HG03045 (cell line): Measurements from ENCODE around the gene NCOA1.
"Not testable (repeated sequence)": the region's sequence is repeated elsewhere in the genome, so short reads cannot be mapped to it uniquely, and the experiment has no call there.

Source experiments
- ATAC-seq: cut with Tn5 transposase; IDR thresholded peaks from one replicate; pipeline ENCODE4 v1.9.1; 2021; ENCODE audit warnings: mild to moderate bottlenecking, moderate library complexity; ENCODE audit not compliant: unreplicated experiment

Gene NCOA1

GRCh38 chr2:24571828-24572442 is 80.9 kb downstream of the NCOA1 start:
- ATAC-seq, result no peak

GRCh38 chr2:24576146-24576545 is 85.1 kb downstream of the NCOA1 start:
- ATAC-seq, result no peak

- no peak for ATAC-seq
Measured at GRCh38 chr2:24576617-24577016, 85.6 kb downstream of the NCOA1 start.

- peak; percentile 58 for ATAC-seq
Measured at GRCh38 chr2:24577481-24577880, 86.4 kb downstream of the NCOA1 start.

- no peak for ATAC-seq
Measured at GRCh38 chr2:24579053-24579803, 88.2 kb downstream of the NCOA1 start.

GRCh38 chr2:24580561-24580960 is 89.5 kb downstream of the NCOA1 start:
- ATAC-seq, result no peak

- not testable (repeated sequence) for ATAC-seq
Measured at GRCh38 chr2:24581971-24582370, 90.9 kb downstream of the NCOA1 start.

GRCh38 chr2:24586955-24587354 is 95.9 kb downstream of the NCOA1 start:
- peak; percentile 59 for ATAC-seq

- no peak for ATAC-seq
Measured at GRCh38 chr2:24588294-24588693, 97.2 kb downstream of the NCOA1 start.

- no peak for ATAC-seq
Measured at GRCh38 chr2:24592441-24593100, 101.5 kb downstream of the NCOA1 start.

GRCh38 chr2:24594283-24594682 is 103.2 kb downstream of the NCOA1 start:
- no peak for ATAC-seq

GRCh38 chr2:24597181-24597870 is 106.3 kb downstream of the NCOA1 start:
- ATAC-seq, result no peak

GRCh38 chr2:24600140-24600539 is 109.1 kb downstream of the NCOA1 start:
- ATAC-seq, result not testable (repeated sequence)

- no peak for ATAC-seq
Measured at GRCh38 chr2:24611631-24612030, 120.6 kb downstream of the NCOA1 start.

- ATAC-seq, result no peak
Measured at GRCh38 chr2:24613154-24613814, 122.2 kb downstream of the NCOA1 start.

GRCh38 chr2:24616616-24617015 is 125.6 kb downstream of the NCOA1 start:
- no peak for ATAC-seq

- no peak for ATAC-seq
Measured at GRCh38 chr2:24617424-24617823, 126.4 kb downstream of the NCOA1 start.

GRCh38 chr2:24618144-24618543 is 127.1 kb downstream of the NCOA1 start:
- no peak for ATAC-seq

- no peak for ATAC-seq
Measured at GRCh38 chr2:24618680-24619079, 127.6 kb downstream of the NCOA1 start.

GRCh38 chr2:24620936-24621335 is 129.9 kb downstream of the NCOA1 start:
- no peak for ATAC-seq
